Vagina (tissue), 2 donors: Measurements from ENCODE around the gene SLMAP. TPM values are rescaled to one million over a fixed set of nuclear protein-coding genes. Genes with fewer than 3 reads are reported as not detected.

ENCODE experiments used
- DNase-seq, 2 donors: peaks; one replicate each; pipeline ENCODE4 v3.0.0-alpha.2; 2017; ENCODE audit errors: extremely low spot score in 2 of 2
- H3K27ac ChIP-seq: fragments of 200-600 bp; sonication (generic); one replicate; pipeline ENCODE4 v1.5.1; 2019
- H3K27me3 ChIP-seq: fragments of 200-600 bp; sonication (generic); one replicate; pipeline ENCODE4 v1.5.1; 2019
- H3K36me3 ChIP-seq, 2 donors: fragments of 200-600 bp; sonication (generic); one replicate each; pipeline ENCODE4 v1.5.1; 2017 to 2019
- H3K4me1 ChIP-seq: fragments of 200-600 bp; sonication (generic); one replicate; pipeline ENCODE4 v1.5.1; 2019
- H3K4me3 ChIP-seq, 2 donors: fragments of 200-600 bp; sonication (generic); 1 replicate in 1 of 2; 2 replicates in 1 of 2; pipeline ENCODE4 v1.5.1; 2016 to 2019
- H3K9me3 ChIP-seq: fragments of 200-600 bp; sonication (generic); one replicate; pipeline ENCODE4 v1.5.1; 2019
- CTCF ChIP-seq, 3 experiments: fragments of 450-650 bp in 2 of 3; fragments of 200-600 bp in 1 of 3; sonication (generic) in 1 of 3; IDR thresholded peaks; one replicate each; pipeline ENCODE4 v1.5.1; 2017 to 2019; ENCODE audit warnings: antibody characterized with exemption in 3 of 3, mild to moderate bottlenecking in 2 of 3, moderate library complexity in 2 of 3
- POLR2A ChIP-seq, 2 donors: fragments of 450-650 bp; IDR thresholded peaks; one replicate each; pipeline ENCODE4 v1.6.1; 2017; ENCODE audit warnings: antibody characterized with exemption in 2 of 2, mild to moderate bottlenecking in 2 of 2, moderate library complexity in 2 of 2
- POLR2AphosphoS5 ChIP-seq, 2 donors: sonication (generic); formaldehyde crosslinking; IDR thresholded peaks; one replicate each; pipeline ENCODE4 v1.9.0; 2017; ENCODE audit warnings: antibody characterized with exemption in 2 of 2, mild to moderate bottlenecking in 2 of 2, low read depth in 1 of 2; ENCODE audit not compliant: insufficient read depth in 1 of 2
- intact Hi-C: fragments of 100-400 bp; cut with DNase I; formaldehyde crosslinking; loops from one replicate; pipeline ENCODE4 v1.15.1; 2023
- total RNA-seq: library from RNA; depleted of rRNA; stranded (reverse); fragments of >200 nt; gene quantifications from one replicate; pipeline ENCODE4 v1.2.3, GENCODE V29; 2016

The SLMAP gene
- total RNA-seq, 1 donor from 2014 or later = 102 TPM

- Histone ChIP-seq H3K4me1 (no peaks in the 10 kb centered on the region), H3K27ac (no peak overlapping the region), H3K9me3 (no peaks in the 10 kb centered on the region), H3K4me3 (no peak overlapping the region), H3K27me3 (no peaks in the 10 kb centered on the region), H3K36me3 (no peaks in the 10 kb centered on the region)
- no peak for DNase-seq
- intact Hi-C loops = no loop called here
- no peak for TF ChIP-seq POLR2A (IDR thresholded peaks at IDR 0.05)
Measured at GRCh38 chr3:57717205-57717868, 38.8 kb upstream of the SLMAP start.

- TF ChIP-seq POLR2AphosphoS5 (IDR thresholded peaks at IDR 0.05; ENCODE audit: insufficient read depth in 1 of 2, low read depth in 1 of 2) = no peak
- no peak for TF ChIP-seq CTCF (IDR thresholded peaks at IDR 0.05)
- TF ChIP-seq POLR2A (IDR thresholded peaks at IDR 0.05) = no peak
- Histone ChIP-seq H3K27me3 (no peaks in the 10 kb centered on the region), H3K9me3 (no peaks in the 10 kb centered on the region), H3K4me1 (no peaks in the 10 kb centered on the region), H3K36me3 (no peaks in the 10 kb centered on the region), H3K4me3 (no peak overlapping the region), H3K27ac (no peak overlapping the region)
- intact Hi-C loops = no loop called here
- no peak for DNase-seq
Measured at GRCh38 chr3:57718118-57718517, 38.0 kb upstream of the SLMAP start.

GRCh38 chr3:57726397-57726796 lies 29.7 kb upstream of the SLMAP start:
- Histone ChIP-seq H3K36me3 (no peaks in the 10 kb centered on the region), H3K9me3 (no peaks in the 10 kb centered on the region), H3K4me3 (no peak overlapping the region), H3K27me3 (no peaks in the 10 kb centered on the region), H3K27ac (no peak overlapping the region), H3K4me1 (no peaks in the 10 kb centered on the region)
- intact Hi-C loops = no loop called here
- TF ChIP-seq POLR2AphosphoS5 (IDR thresholded peaks at IDR 0.05; ENCODE audit: insufficient read depth in 1 of 2, low read depth in 1 of 2) (no peak), POLR2A (IDR thresholded peaks at IDR 0.05) (no peak), CTCF (IDR thresholded peaks at IDR 0.05) (no peak)
- DNase-seq = no peak

GRCh38 chr3:57727106-57727505 lies 29.0 kb upstream of the SLMAP start:
- intact Hi-C loops = no loop called here
- H3K4me1 ChIP-seq = no peaks in the 10 kb centered on the region
- TF ChIP-seq POLR2AphosphoS5 (IDR thresholded peaks at IDR 0.05; ENCODE audit: insufficient read depth in 1 of 2, low read depth in 1 of 2) = no peak
- no peak for TF ChIP-seq POLR2A (IDR thresholded peaks at IDR 0.05)
- TF ChIP-seq CTCF (IDR thresholded peaks at IDR 0.05) = no peak
- H3K27ac ChIP-seq = no peak overlapping the region
- no peaks in the 10 kb centered on the region for H3K9me3 ChIP-seq
- no peaks in the 10 kb centered on the region for H3K27me3 ChIP-seq
- no peak overlapping the region for H3K4me3 ChIP-seq
- no peaks in the 10 kb centered on the region for H3K36me3 ChIP-seq
- DNase-seq = no peak

GRCh38 chr3:57729334-57730045 lies 26.6 kb upstream of the SLMAP start:
- Histone ChIP-seq H3K4me3 (no peak overlapping the region), H3K27ac (no peak overlapping the region), H3K27me3 (no peaks in the 10 kb centered on the region), H3K9me3 (no peaks in the 10 kb centered on the region), H3K4me1 (no peaks in the 10 kb centered on the region), H3K36me3 (no peaks in the 10 kb centered on the region)
- TF ChIP-seq POLR2AphosphoS5 (IDR thresholded peaks at IDR 0.05; ENCODE audit: insufficient read depth in 1 of 2, low read depth in 1 of 2) (no peak), CTCF (IDR thresholded peaks at IDR 0.05) (no peak), POLR2A (IDR thresholded peaks at IDR 0.05) (no peak)
- intact Hi-C loops = no loop called here
- DNase-seq = no peak
